Measurements from ENCODE around the gene CLEC4D. TPM values are rescaled to one million over a fixed set of nuclear protein-coding genes. Genes with fewer than 3 reads are reported as not detected.
"Not testable (repeated sequence)": the region's sequence is repeated elsewhere in the genome, so short reads cannot be mapped to it uniquely, and the experiment has no call there.

CLEC4D gene
- polyA plus RNA-seq, 1 donor from 2014 or later = not detected

DNA sequence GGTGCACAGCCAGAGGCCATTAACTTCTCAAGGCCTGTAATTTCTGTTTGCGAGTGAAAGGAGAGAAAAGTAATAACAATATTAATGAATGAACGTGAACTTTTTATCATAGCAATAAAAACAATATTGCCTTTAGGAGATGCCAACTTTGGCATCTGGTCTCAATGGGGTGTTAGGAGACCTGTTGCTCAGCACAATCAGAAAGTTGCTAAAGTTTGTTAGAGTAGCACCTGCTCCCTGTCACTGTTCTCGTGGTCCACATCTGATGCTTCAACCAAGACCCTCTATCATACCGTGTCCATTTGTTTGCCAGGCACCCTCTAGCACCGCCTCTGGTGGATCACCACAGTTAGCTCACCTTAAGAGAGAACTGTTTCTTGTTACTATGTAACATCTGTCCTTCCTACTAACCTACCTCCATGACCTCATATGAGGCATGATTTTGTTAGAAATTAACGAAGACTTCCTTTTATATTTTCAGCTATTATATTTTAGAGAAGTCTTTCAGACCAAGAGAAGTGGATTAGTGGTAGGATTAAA, 39.9 kb downstream of the CLEC4D start:
- Mint-ChIP-seq H3K4me3 (no peak overlapping the region), H3K36me3 (no peaks in the 10 kb centered on the region), H3K27me3 (no peaks in the 10 kb centered on the region), H3K4me1 (no peaks in the 10 kb centered on the region), H3K27ac (no peak overlapping the region), H3K9me3 (no peaks in the 10 kb centered on the region)

DNA sequence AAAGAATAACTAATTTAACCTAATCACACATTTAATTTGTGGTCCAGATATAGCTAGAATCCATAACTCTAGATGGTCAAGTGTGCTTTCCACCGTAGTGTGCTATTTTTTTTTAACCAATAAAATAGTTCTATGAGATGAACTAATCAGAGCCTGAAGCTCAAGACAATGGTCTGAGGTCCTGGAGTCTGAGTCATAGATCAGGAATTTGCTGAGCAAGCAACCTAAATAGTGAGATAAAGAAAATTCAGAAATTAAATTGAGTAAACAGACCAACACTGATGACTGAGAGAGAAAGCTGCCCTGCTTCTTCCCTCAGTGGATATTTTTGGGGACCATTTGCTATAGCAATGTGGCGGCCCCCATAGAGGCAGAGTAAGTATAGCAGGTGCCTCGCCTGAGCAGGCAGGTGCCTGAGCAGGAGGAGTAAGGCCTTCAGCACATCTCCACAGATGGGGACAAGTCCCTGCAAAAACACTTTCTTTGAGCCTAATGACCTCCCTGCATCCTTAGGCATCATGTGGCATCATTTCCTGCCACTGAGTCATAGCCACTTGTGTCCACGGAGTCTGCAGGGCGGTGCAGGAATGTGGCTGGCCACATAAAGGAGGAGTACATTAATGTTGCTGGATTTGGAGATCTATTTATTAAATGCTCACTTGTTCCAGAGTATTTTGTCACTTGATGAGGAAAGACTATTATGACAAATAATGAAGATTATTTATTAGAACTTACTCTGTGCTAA, 41.3 kb downstream of the CLEC4D start:
- Mint-ChIP-seq H3K27ac (no peak overlapping the region), H3K27me3 (no peaks in the 10 kb centered on the region), H3K4me3 (no peak overlapping the region), H3K36me3 (no peaks in the 10 kb centered on the region), H3K4me1 (no peaks in the 10 kb centered on the region), H3K9me3 (no peaks in the 10 kb centered on the region)

DNA sequence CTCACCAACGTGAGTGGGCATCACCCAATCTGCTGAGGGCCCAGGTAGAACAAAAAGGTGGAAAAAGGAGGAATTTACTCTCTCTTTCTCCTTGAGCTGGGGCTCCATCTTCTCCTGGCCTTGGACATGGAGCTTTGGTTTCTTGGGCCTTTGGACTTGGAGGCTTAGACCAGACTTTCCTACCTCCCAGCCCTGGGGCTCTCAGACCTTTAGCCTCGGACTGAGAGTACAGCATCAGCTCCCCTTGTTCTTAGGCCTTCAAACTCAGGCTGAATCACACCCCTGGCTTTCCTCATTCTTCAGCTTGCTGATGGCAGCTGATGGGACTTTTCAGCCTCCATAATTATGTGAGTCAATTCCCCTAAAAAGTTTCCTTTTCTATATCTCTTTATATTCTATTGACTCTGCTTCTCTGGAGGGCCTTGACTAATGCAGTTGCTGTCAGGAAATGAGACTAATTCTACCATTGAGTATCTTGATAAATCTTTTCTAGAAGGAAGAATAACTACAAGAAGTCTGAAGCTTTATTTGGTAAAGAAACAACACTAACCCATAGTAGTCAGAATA, 43.3 kb downstream of the CLEC4D start:
- Mint-ChIP-seq H3K36me3 (no peaks in the 10 kb centered on the region), H3K4me3 (no peak overlapping the region), H3K27me3 (no peaks in the 10 kb centered on the region), H3K4me1 (no peaks in the 10 kb centered on the region), H3K27ac (no peak overlapping the region), H3K9me3 (peaks cover 0 to under 1% (median 0%) of the 10 kb centered on the region in 3 donors)

DNA sequence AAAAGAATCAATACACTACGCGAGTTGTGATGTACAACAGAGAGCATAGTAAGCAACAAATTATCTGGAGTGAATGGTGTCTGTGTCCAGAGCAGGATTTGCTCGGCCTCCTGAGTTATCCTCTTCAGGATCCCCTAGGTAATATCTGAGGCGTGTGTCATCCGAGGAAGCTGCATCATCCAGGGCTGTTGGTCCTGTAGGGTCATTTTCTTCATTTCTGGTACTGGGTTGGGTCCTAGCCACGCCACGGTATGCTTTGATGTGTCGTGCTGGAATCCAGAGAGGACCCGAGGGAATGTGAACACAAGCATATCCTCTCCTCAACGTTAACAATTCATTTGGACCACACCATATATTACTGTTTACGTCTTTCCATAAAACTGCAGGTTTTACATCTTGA, 46.4 kb downstream of the CLEC4D start:
- no peaks in the 10 kb centered on the region for H3K27me3 Mint-ChIP-seq
- H3K27ac Mint-ChIP-seq = no peak overlapping the region
- no peaks in the 10 kb centered on the region for H3K36me3 Mint-ChIP-seq
- peaks cover 0 to 17% (median 5%) of the 10 kb centered on the region in 3 donors for H3K9me3 Mint-ChIP-seq
- peaks cover 0 to 2% (median 0%) of the 10 kb centered on the region in 3 donors for H3K4me1 Mint-ChIP-seq
- no peak overlapping the region for H3K4me3 Mint-ChIP-seq

DNA sequence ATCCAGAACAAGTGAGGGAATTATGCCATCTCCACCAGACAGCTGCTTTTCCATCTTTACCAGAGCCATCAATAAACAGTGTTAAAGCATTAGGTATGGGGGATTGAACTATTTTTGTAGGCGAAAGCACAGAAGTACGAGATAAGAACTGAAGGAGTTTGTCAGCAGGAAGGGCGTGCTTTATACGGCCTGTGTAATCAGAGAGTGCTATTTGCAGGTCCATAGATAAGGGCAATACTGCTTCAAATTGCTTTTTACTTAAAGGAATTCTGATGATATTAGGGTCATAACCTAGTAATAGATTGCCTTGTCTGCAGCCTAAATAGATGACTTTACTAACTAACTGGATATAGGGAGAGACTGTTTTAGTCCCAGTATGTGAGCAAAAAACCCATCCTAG, 47.7 kb downstream of the CLEC4D start:
- Mint-ChIP-seq H3K9me3 (peaks cover under 1 to 17% (median 5%) of the 10 kb centered on the region in 3 donors), H3K27me3 (no peaks in the 10 kb centered on the region), H3K27ac (no peak overlapping the region), H3K4me3 (no peak overlapping the region), H3K36me3 (no peaks in the 10 kb centered on the region), H3K4me1 (peaks cover 0 to 4% (median 2%) of the 10 kb centered on the region in 3 donors)

DNA sequence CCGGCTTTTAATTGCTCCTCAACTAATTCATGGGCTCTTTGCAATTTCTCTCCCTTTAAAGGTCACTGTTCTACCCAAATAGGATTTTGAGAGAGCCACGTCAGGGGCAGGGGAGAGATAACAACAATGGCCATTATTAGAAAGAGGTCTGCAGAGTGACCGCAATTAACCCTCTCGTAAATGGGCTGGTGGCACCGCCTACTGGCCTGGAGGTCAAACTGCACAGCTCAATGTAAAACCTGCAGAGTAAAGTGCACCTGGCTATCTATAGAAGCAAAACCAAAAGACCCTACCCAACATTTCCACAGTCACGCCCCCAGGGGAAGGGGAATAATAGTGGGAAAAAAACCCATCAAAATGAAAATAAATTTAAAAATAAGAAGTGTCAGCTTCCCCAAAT, 49.0 kb downstream of the CLEC4D start:
- Mint-ChIP-seq H3K36me3 (no peaks in the 10 kb centered on the region), H3K4me1 (peaks cover 4 to 6% (median 5%) of the 10 kb centered on the region in 3 donors), H3K4me3 (no peak overlapping the region), H3K27me3 (no peaks in the 10 kb centered on the region), H3K27ac (no peak overlapping the region), H3K9me3 (peaks cover 3 to 20% (median 7%) of the 10 kb centered on the region in 3 donors)

DNA sequence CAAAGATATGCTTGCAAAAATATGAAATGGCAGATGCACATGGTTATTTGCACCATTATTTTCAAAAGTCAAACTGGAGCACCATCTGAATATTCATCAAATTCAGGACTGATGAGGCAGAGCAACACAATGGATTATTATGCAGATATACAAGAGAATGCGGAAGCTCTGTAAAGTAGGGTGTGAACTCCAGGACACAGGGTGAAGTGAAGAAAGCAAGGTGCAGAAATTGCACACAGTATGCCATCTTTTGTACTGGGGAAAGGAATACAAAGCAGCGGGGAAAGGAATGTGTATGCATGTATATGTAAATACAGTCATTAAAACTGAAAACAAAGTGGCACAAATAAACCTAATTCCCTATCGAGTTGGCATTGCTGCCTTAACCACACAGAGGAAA, 50.1 kb downstream of the CLEC4D start:
- H3K27me3 Mint-ChIP-seq = no peaks in the 10 kb centered on the region
- H3K4me3 Mint-ChIP-seq = no peak overlapping the region
- no peak overlapping the region for H3K27ac Mint-ChIP-seq
- peaks cover 4 to 6% (median 6%) of the 10 kb centered on the region in 3 donors for H3K4me1 Mint-ChIP-seq
- peaks cover 4 to 22% (median 7%) of the 10 kb centered on the region in 3 donors for H3K9me3 Mint-ChIP-seq
- H3K36me3 Mint-ChIP-seq = no peaks in the 10 kb centered on the region

DNA sequence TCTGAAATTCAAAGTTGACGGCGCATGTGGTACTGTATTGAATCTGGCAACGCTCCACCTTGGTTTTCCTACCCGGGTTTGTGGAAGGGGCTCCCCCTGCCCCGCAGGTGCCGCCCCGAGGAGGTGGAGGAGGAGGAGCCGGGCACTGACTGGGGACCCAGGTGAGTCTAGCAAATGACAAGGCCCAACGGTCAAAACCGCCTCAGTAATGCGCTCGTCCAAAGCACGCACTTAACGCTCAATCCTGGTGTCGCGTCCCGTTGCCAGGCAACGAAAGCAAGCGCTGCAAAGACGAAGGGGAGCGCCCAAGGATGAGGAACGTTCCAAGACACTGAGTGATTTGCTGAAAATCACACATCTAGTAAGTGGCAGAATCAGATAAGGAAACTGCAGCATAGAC, 51.4 kb downstream of the CLEC4D start:
- no peaks in the 10 kb centered on the region for H3K36me3 Mint-ChIP-seq
- peaks cover 4 to 22% (median 7%) of the 10 kb centered on the region in 3 donors for H3K9me3 Mint-ChIP-seq

DNA sequence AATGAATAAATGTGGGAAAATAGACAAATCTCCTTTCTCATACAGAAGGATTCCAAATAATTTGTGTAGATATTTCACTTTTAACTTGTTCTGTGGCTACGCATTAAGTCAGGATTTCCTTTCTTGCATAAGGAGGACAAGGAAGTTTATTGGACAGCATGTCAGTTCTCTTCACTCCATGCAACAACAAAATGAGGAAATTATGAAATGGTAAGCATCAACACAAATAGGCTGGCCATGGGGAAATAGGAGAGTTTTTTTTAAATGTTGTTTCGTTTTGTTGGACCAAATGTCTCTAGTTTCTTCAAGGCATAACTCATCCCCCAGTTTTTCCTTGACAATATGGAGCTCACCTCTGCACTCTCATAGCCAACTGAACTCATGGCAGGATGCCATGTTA, 52.7 kb downstream of the CLEC4D start:
- not testable (repeated sequence) for H3K27ac Mint-ChIP-seq, H3K4me1 Mint-ChIP-seq, H3K4me3 Mint-ChIP-seq, H3K36me3 Mint-ChIP-seq, H3K27me3 Mint-ChIP-seq
- peaks cover 4 to 22% (median 7%) of the 10 kb centered on the region in 3 donors for H3K9me3 Mint-ChIP-seq

More for the DNA sequence above, 51.4 kb downstream of the CLEC4D start:
- Mint-ChIP-seq H3K27ac (no peak overlapping the region), H3K4me3 (no peak overlapping the region), H3K27me3 (no peaks in the 10 kb centered on the region), H3K4me1 (peaks cover 6% of the 10 kb centered on the region in 3 donors)

- Mint-ChIP-seq H3K36me3 (no peaks in the 10 kb centered on the region), H3K9me3 (peaks cover 4 to 22% (median 7%) of the 10 kb centered on the region in 3 donors), H3K27me3 (no peaks in the 10 kb centered on the region), H3K4me1 (peaks cover 6% of the 10 kb centered on the region in 3 donors), H3K4me3 (no peak overlapping the region), H3K27ac (no peak overlapping the region)
These were observed 53.2 kb downstream of the CLEC4D start for GRCh38 chr12:8566525-8566924.

Other genes starting within 250 kb of the CLEC4D start
- gene CLEC6A, start 57.5 kb upstream of the CLEC4D start, polyA plus RNA-seq = not detected
- not detected for gene CLEC4E, start 27.4 kb downstream of the CLEC4D start, polyA plus RNA-seq
- 2.1 TPM for gene AICDA, start 99.4 kb downstream of the CLEC4D start, polyA plus RNA-seq
- gene MFAP5, start 149.3 kb downstream of the CLEC4D start, polyA plus RNA-seq = not detected
- gene RIMKLB, start 184.5 kb downstream of the CLEC4D start, polyA plus RNA-seq = 10.9 TPM